ENCODE measurements around the gene ADA. TPM values are rescaled to one million over a fixed set of nuclear protein-coding genes. Genes with fewer than 3 reads are reported as not detected.
"Not testable (repeated sequence)": the region's sequence is repeated elsewhere in the genome, so short reads cannot be mapped to it uniquely, and the experiment has no call there.

Gene ADA
- total RNA-seq = 68.9 and 72.3 TPM in 2 replicates

DNA sequence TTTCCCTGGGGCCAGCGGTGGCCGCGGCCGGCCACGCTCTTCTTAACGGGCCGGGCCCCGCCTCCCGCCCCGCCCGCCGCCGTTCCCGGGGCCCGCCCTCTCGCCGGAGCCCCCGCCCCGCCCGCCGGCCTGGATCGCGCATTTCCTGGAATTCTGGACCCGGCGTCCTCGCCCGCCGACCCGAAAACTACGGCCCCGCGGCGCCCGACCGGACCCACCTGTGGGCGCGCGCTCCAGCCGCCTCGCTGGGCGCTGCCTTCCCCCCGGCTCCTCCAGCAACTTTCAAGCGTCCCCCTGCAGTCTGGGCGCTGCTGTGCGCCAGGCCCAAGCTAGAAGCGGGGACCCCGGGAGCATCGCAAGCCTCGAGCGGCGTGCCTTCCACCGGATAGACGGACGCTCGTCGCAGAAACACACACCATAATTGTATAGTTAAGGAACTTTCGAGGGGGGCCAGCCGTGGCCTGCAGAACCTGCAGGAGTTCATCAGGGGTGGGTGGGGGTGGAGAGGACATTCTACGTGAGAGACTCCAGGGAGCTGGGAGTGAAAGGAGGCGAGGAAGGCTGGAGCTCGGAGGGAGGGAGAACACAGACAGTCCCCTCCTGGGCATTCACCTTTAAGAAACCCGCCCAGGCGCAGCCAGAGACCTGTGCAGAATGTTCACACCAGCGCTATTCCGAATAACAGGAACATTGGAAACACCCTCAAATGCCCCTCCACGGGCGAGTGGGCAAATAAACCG, at the start of gene ADA:
Gene ADA, minus strand, starts transcription at position 16 of the 740 bp plus-strand sequence. CDS start 92 bp downstream, outside the sequence.
- peak within 1 kb of the TSS; percentile 74 for H3K27ac Mint-ChIP-seq
- ChIA-PET CTCF (no interaction called here), POLR2A (interaction anchor here (0.6 to 4.0 kb wide), 11 partner anchors 10 to 193 kb away, joined by 3 to 38 read pairs (median 4); partner anchors contain the start of gene PKIG)
- H3K4me1 Mint-ChIP-seq = peaks cover 53% of the 10 kb centered on the region
- DNase-seq (peak; percentile 54), ATAC-seq (ENCODE audit: low read depth) (peak; percentile 62)
- TF ChIP-seq, protein P1, sequence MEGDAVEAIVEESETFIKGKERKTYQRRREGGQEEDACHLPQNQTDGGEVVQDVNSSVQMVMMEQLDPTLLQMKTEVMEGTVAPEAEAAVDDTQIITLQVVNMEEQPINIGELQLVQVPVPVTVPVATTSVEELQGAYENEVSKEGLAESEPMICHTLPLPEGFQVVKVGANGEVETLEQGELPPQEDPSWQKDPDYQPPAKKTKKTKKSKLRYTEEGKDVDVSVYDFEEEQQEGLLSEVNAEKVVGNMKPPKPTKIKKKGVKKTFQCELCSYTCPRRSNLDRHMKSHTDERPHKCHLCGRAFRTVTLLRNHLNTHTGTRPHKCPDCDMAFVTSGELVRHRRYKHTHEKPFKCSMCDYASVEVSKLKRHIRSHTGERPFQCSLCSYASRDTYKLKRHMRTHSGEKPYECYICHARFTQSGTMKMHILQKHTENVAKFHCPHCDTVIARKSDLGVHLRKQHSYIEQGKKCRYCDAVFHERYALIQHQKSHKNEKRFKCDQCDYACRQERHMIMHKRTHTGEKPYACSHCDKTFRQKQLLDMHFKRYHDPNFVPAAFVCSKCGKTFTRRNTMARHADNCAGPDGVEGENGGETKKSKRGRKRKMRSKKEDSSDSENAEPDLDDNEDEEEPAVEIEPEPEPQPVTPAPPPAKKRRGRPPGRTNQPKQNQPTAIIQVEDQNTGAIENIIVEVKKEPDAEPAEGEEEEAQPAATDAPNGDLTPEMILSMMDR (IDR thresholded peaks at IDR 0.05) = no peak
- H3K27me3 Mint-ChIP-seq = no peaks in the 10 kb centered on the region
- intact Hi-C loops (cut with micrococcal nuclease) = loop anchor here (1.0 kb wide), 1 partner anchor 66 kb away; no protein-coding TSS in a partner anchor
- H3K4me3 Mint-ChIP-seq = peak within 1 kb of the TSS; percentile 87
- H3K36me3 Mint-ChIP-seq (ENCODE audit: low read depth) = peaks cover 9% of the 10 kb centered on the region
- peaks cover 3% of the 10 kb centered on the region for H3K9me3 Mint-ChIP-seq

DNA sequence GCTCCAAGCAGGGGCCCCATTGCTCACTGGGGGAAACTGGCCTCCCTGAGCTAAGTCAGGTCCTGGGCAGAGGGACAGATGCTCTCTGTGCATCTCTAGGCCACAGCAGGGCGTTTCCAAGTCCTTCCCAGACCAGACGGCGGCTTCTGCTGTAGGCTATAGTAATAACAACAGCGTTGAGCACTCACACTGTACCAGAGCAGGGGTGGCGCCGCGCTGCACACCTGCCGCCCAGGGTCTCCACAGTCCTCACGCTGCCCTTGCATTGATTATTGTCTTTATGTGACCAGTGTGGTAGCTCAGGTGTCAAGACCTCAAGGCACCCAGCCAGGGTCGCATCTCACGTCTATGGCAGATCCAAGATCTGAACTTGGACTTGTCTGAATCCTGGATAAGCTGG, 48.8 kb upstream of the ADA start:
- no peaks in the 10 kb centered on the region for H3K9me3 Mint-ChIP-seq

DNA sequence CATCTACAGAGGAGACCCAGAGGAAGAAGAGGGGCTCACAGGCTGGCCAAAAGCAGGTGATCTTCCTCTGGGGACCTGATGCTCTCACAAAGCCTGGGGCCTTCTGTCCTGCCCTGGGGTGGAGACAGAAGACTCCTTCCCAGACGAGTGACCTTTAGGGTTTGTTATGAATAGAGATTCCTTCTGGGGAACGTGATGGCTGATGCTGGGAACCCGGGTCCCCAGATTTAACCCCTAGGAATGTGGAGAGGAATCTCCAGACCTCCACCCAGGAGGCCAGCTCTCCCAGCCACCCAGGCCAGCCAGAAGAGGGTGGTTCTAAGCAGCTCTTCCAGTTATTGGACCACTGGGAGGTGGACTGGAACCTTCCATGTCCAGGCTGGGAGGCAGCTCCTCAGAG, 46.9 kb upstream of the ADA start:
- Mint-ChIP-seq H3K4me3 (no peak overlapping the region), H3K36me3 (ENCODE audit: low read depth) (no peaks in the 10 kb centered on the region), H3K4me1 (peaks cover 20% of the 10 kb centered on the region), H3K9me3 (no peaks in the 10 kb centered on the region), H3K27me3 (peaks cover 3% of the 10 kb centered on the region), H3K27ac (no peak overlapping the region)
- intact Hi-C loops (cut with micrococcal nuclease) = no loop called here
- DNase-seq = no peak
- ChIA-PET CTCF (no interaction called here), POLR2A (no interaction called here)
- ATAC-seq (ENCODE audit: low read depth) = no peak
- TF ChIP-seq, protein P1 (IDR thresholded peaks at IDR 0.05) = no peak

More for the DNA sequence above, 48.8 kb upstream of the ADA start:
- Mint-ChIP-seq H3K27ac (no peak overlapping the region), H3K27me3 (peaks cover 3% of the 10 kb centered on the region), H3K4me3 (no peak overlapping the region), H3K36me3 (ENCODE audit: low read depth) (no peaks in the 10 kb centered on the region), H3K4me1 (peaks cover 20% of the 10 kb centered on the region)
- TF ChIP-seq, protein P1 (IDR thresholded peaks at IDR 0.05) = no peak
- CTCF ChIA-PET = interaction anchor here (1.4 kb wide), 1 partner anchor 18 kb away, joined by 5 read pairs; no protein-coding TSS in a partner anchor
- intact Hi-C loops (cut with micrococcal nuclease) = no loop called here
- ATAC-seq (ENCODE audit: low read depth) (no peak), DNase-seq (no peak)
- POLR2A ChIA-PET = no interaction called here

DNA sequence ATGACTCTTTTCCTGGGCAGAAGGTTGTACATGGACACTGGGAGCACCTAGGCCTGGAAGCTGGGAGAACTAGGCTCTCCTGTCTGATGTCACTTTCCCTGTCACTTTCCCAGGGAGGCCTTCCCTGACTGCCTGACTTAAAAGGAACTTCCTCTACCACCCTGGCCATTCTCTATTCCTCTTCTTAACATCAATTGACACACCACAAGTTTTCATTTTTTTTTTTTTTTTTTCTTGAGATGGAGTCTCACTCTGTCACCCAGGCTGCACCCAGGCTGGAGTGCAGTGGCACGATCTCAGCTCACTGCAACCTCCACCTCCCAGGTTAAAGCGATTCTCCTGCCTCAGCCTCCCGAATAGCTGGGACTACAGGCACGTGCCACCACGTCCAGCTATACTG, 45.5 kb upstream of the ADA start:
- H3K9me3 Mint-ChIP-seq; H3K36me3 Mint-ChIP-seq (ENCODE audit: low read depth); H3K4me1 Mint-ChIP-seq; ATAC-seq (ENCODE audit: low read depth); intact Hi-C loops (cut with micrococcal nuclease); H3K27me3 Mint-ChIP-seq; DNase-seq; H3K4me3 Mint-ChIP-seq; H3K27ac Mint-ChIP-seq; CTCF ChIA-PET: not testable (repeated sequence)
- POLR2A ChIA-PET = interaction anchor here (0.7 kb wide), 1 partner anchor 301 kb away, joined by 6 read pairs; no protein-coding TSS in a partner anchor

DNA sequence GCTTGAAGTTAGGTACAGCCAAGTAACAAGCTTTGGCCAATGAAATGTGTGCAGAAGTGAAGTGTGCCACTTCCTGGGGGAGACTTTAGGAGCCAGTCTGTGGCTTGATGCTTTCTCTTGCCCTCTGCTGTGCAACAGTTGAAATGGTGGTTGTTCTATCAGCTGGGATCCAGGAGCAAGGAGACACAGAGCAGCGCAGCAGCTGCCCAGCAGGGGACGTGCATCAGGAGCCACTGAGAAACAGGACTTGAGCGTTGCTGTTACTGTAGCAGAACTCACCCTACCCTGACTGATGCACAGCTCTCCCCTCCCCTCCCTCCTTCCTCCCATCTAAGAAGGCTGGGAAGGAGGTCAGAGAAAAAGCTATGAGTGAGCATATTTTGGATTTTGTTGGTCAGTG, 44.8 kb upstream of the ADA start:
- intact Hi-C loops (cut with micrococcal nuclease) = no loop called here
- CTCF ChIA-PET = interaction anchor here (0.6 kb wide), 1 partner anchor 11 kb away, joined by 3 read pairs; no protein-coding TSS in a partner anchor
- DNase-seq (no peak), ATAC-seq (ENCODE audit: low read depth) (no peak)
- Mint-ChIP-seq H3K27me3 (peaks cover 5% of the 10 kb centered on the region), H3K4me3 (no peak overlapping the region), H3K4me1 (peaks cover 9% of the 10 kb centered on the region), H3K9me3 (peaks cover 4% of the 10 kb centered on the region), H3K27ac (no peak overlapping the region), H3K36me3 (ENCODE audit: low read depth) (no peaks in the 10 kb centered on the region)
- TF ChIP-seq, protein P1 (IDR thresholded peaks at IDR 0.05) = no peak
- POLR2A ChIA-PET = no interaction called here
